GM21367 (cell line): ENCODE data around the gene CYP19A1.
"Not testable (repeated sequence)": the region's sequence is repeated elsewhere in the genome, so short reads cannot be mapped to it uniquely, and the experiment has no call there.

Source experiments
- ATAC-seq: cut with Tn5 transposase; IDR thresholded peaks from one replicate; pipeline ENCODE4 v1.9.1; 2021; ENCODE audit not compliant: unreplicated experiment

The CYP19A1 gene

DNA sequence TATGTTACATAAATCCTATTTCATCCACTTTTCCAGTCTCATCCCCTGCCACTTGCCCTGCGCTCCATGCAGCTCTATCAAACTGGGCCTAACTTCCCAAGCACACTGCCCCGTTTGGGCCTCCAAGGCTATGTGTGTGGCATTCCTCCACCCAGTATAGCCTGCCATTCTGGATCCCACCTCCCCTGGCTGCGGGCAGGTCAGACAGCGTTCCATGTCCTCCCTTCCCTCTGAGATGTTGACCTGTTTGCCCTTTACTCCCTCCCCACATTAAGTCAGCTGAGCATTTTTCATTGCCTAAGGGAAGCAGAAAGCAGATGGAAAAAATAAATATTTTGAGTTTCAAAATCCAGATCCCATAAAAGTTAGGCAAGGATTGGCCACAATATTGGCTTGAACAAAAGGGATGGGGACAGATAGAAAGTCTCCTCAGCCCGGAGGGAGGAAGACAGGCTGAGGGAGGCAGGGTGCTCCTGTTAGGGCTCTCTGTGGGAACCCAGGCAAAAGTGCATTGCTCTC is 73.3 kb downstream of the CYP19A1 start:
- no peak for ATAC-seq

DNA sequence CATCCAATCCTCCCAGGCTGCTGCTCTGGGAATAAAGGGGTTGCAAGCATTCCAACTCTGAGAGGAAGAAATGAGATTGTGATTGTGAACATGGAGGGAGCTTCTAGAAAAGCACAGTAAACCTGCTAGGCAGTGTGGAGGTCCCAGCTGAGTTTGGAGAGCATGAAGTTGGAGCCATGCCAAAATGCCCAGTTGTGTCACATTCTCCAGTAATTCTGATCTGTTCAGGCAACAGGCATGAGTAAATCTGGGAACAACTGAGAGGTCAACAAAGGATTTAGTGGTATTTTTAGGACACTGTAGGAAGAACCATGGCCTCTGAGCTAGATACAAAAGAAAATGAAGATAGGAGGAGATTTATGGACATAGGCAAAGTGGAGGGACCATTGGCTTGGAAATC is 74.7 kb downstream of the CYP19A1 start:
- ATAC-seq: no peak

DNA sequence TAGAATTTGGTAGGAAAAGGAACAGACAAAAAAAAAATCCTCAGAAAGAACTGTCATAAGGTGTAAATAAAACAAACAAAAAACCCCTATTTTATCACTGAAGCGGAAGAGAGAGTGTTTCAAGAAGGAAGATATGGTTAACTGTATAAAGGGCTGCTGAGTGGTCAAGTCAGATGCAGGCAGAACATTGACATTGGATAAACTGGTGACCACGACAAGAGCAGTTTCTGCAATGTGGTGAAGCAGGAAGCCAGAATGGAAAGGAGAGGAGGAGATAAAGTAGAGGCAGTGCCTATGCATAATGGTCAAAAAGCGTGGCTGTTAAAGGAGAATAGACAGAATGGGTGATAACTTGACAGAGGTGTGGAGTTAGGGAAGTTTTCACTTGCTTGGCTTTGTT is 75.3 kb downstream of the CYP19A1 start:
- no peak for ATAC-seq

DNA sequence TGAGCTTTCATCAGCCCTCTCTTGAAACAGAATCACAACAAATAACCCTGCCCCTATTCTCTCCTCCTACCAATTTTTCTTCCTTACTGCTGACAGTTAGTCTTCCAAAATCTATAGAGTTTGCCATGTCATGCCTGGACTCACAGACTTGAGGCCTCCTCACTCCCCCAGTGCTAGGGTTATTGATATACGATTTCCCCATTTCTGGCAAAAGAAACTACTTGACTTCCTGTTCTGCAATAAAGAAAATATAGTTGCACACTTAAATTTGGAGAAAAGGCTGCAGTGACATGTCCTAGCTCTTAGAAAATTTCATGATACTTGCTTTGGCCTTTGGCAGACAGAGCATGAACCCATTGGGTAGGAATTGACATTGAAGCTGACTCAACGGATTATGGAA is 75.9 kb downstream of the CYP19A1 start:
- ATAC-seq: no peak

DNA sequence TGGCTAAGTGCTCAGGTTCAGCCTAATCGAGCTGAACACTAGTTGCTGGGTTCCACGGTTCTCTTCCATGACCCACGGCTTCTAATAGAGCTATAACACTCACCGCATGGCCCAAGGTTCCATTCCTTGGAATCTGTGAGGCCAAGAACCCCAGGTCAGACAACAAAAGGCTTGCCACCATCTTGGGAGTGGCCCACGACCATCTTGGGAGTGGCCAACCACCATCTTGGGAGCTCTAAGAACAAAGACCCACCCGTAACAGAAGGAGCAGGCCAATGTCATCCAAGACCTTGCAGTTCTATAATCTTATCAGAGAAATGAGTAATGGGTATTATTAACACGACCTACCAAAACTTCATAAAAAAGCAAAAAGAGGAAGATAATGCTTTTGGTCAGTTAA is 77.3 kb downstream of the CYP19A1 start:
- not testable (repeated sequence) for ATAC-seq

DNA sequence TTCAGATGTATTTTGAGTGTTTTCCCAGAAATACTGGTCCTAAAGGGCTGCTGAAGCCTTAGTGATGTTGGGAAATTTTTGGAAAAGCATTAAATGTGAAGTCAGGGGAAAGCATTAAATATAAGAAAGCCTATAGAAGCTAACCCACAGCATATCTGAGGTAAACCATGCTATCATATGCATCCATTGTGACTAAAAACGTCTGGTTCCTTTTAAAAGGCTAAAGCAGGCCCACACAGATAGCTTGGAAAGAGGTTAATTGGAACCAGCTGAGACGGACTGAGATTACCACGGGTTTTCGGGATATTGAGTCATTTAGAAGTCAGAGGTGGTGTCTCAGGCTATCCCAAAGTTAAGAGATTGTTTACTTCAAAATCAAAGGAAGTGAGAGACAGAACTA is 78.2 kb downstream of the CYP19A1 start:
- no peak for ATAC-seq

DNA sequence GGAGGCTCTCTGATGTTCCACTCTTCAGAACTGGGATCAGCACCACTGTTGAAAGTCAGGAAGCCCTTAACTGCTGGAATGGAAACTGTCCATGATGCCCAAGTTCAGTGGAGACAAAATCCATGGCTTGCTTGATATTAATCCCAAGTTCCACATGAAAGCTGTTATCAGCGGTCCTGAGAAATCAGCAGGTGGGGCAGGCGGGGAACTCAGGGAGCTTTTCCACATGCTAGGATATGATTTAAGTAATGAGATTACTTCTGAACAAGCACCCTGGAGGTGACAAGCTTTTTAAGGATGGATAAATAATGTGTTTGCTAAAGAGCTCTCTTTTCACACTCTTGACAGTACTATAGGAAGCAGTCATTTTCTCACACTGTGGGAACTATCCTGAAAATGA is 82.9 kb downstream of the CYP19A1 start:
- no peak for ATAC-seq

DNA sequence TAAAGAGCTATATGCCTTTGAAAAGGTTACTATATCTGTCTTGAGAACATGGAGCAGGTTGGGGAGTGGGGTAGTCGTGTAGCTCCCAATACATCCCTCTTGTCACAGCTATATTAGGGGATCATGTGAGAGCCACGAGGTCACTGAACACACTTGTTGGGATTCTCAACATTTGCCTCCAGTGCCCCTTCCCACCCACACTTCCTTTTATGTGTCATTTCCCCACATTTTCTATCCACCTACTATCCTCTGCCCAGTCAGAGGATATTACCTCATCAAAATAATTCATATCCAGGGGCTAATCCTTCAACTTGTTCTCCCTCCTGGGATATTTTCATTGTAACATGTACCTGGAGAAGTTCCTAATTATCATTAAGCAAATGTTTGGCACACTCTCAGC is 85.0 kb downstream of the CYP19A1 start:
- ATAC-seq: no peak

DNA sequence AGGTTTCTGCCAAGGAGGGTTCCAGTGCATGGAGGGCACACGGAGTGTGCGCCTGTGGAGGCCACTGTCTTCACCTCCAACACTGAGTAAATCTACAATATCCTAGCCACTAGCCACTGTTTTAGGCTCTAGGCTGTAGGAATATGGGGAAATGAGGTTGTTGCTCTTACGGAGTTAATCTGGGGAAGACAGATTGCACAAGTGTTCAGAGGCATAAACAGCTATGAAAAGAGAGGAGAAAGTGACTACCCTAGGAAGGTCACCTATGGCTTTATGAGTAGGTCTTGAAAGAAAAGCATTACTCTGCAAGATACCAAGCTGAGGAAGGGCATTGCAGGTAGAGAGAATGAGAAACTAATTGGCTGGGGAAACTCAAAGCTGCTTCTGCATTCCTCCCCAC is 85.7 kb downstream of the CYP19A1 start:
- ATAC-seq: no peak

DNA sequence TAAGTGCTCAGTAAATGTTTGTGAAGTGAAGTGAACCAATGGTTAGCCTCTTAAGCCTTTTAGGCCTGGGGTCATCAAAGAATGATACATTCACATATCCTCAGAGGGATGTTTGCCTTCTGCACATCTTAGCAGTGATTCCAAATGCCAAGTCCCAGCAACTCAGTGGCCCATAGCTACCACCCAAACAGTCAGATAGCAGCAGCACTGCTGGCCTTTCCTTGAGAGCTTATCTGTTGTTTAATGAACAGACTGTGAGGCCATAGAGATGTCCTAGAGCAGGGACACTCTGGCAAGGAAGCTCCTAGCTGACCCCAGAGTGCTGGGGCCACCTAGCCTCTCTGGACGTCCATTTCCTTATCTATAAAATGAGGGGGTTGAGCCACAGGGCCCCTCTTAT is 86.8 kb downstream of the CYP19A1 start:
- ATAC-seq: no peak

DNA sequence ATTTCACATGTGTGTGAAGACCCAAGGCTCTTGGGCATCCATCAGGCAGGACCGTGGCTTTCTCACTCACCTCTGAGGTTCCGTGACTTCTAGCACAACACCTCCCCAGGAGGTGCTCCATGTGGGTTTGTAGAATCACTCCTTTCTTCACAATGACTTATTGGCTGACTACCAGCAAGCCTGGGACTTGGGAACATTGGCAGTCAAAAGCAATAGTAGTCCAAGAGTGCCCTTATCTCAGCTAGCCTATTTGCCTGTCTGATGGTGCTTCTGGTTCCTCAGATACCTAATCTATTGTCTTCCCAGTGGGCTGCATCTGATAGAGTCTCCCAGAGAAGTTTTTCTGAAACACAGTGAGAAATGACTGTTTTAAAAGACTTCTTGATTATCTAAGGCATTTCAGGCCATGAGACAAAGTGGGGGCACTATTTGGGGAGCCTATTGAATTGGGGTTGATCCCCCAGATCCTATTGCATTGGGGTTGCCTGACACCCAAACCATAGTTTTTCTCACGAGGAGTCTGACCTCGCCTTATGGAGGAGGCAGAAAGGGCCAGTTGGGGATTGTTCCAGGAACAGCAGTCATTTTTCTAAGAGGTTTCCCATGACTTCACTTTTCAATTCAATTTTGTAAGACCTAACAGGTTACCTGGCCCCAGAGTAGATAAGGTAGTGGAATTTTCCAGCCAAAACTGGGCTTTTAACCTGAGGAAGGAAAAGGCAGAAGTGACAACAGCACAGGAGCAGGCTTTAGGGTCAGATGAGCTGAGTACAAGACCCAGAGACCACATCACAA is 88.0 kb downstream of the CYP19A1 start:
- no peak for ATAC-seq

DNA sequence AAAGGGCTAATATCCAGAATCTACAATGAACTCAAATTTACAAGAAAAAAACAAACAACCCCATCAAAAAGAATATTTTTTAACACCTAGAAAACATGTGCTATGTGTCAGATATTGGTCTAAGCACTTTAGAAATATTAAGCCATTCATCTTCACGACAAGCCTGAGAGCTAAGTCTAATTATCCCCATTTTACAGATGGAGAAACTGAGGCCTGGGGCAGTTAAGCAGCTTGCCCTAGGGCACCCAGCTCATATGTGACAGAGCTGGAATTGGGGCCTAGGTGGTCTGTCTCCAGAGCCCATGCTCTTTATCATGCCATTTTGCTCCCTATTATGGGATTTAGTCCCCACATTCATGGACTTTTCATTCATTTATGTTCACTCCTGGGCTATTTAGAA is 92.8 kb downstream of the CYP19A1 start:
- no peak for ATAC-seq

DNA sequence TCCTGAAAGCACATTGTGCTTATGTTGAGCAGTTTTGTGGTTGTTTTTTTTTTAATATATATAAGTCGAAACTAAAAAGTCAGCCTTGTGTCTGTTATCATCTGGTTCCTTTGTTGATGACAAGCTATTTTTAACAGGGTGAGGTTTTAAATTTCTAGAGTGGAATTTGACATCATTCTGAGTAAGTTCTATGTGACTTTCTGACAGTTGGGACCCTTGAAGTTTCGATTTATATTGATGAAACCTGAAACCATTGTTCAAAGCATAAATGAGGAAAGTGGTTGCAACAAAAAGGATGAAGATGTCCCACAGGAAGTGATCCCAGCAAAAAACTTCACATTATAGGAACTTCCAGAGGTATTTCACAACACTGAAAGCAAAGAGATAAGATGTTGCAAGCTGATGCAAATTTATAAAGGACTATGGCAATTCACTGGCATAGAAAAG is 94.0 kb downstream of the CYP19A1 start:
- no peak for ATAC-seq

DNA sequence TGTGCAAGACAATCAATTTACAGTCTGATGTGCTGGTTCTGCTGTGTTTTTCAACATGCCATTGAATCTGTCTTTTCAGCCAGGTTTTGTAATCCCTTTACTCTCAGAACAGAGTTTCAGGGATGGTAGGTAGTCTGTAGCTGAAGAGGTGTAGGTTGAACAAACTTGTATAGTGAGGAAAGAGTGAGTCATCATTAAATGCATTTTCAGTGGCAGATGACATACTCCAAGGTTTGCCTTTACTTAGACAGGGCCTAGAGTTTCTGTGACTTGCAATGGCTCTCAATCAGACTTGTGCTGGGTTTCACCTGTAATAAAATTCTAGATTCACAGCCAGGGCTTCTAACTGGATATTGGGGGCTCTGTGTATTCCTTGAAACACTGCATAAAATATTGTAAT is 94.6 kb downstream of the CYP19A1 start:
- no peak for ATAC-seq

DNA sequence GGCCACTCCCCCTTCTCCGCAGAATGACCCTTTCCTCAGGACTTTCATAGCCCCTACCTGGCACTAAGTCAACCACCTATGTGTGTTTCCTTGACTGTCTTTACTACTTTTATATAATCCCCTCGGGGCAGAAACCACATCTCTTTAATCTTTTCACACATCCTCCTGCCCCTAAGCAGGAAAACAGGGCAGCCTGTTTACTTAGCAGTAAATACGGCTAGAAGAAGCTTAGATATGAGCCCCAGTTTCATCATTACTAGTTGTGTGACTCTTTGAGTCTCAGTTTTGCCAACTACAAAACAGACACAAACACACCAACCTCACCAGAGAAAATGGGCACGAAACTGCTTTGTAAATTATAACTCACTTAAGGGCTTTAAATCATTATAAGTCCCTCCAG is 98.3 kb downstream of the CYP19A1 start:
- ATAC-seq: no peak

DNA sequence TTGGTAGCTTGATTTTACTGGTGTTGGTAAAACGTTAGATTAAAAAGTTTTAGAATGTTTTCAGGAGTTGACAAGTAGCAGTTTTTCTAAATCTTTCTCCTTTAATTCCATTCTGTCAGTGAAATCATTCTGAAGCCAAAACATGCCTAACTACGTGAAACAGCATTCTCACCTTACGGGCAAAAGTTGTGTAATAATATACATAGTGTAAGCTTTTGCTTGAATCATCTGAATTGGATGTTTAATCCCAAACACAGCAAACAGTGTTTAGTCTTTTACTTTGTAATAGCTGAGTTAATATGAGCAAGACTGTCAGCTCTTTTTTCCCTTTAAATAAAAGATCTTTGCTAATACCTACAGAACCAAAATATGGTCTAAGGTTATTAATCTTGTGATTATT is 100.6 kb downstream of the CYP19A1 start:
- ATAC-seq: no peak

DNA sequence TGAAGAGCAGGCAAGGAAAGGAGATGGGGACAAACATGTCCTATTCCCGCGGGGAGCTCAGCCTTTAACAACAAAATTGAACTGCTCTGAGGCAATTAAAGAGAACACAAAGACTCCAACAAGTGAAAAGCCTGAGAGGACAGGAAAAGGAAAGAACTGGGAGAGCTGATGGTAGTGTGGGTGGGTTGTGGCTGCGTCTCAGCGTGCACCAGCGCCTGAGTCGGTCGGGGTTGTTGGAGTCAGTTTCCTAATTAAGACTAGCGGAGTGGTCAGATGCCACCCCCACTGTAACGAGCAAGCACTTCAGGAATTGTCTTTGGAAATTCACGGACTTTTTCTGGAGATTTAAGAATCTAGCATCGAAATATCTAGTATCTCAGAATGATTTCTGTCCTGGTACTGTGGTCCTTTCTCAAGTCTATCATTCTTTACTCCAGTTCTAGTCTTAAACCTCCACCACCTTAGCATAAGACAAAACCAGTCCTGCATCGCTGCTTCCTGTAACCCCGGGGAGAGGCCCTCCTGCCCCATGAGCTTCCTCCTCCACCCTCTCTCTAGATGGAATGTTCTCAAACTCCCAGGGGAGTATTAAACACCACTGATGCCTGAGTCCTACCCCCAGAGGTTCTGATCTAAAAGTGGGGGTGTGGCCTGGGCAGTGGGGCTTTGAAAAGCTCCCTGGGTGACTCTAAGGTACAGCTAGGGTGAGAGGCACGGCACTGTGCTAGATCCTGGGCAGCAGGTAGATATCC is 104.0 kb downstream of the CYP19A1 start:
- ATAC-seq: no peak

DNA sequence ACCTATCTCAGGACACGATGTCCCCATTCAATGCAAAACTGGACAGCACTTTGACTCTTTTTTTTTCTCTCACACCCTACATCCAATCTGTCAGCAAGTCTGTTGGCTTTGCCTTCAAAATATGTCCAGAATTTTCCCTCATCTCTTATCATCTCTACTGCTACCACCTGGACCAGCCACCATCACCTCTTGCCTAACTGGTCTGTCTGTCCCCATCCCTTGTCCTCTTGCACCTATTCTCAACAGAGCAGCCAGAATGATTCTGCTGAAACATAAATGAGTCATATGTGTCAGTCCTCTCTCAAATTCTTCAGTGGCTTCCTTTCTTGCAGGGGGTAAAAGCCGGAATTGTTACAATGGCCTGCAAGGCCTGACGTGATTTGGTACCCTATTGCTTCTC is 105.8 kb downstream of the CYP19A1 start:
- ATAC-seq: no peak

DNA sequence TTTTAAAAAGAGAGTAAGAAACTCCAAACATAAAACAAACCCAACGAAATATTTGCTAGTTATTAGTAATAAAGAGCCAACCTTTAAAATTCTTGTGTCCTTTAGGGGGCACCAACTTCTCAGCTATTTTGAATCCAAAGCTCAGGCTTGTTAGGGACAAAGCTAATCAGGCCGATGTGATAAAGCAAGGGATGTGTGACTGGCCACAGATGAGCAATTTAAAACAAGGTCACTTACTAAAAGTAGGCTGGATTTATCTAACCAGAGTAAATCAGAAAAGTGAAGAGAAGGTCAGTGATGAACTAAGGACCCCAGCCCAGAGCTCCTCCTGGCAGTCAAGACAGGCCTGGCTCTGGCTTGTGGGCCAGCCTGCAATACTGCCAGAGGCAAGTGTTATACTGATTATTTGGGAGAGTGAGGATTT is 108.5 kb downstream of the CYP19A1 start:
- ATAC-seq: no peak

DNA sequence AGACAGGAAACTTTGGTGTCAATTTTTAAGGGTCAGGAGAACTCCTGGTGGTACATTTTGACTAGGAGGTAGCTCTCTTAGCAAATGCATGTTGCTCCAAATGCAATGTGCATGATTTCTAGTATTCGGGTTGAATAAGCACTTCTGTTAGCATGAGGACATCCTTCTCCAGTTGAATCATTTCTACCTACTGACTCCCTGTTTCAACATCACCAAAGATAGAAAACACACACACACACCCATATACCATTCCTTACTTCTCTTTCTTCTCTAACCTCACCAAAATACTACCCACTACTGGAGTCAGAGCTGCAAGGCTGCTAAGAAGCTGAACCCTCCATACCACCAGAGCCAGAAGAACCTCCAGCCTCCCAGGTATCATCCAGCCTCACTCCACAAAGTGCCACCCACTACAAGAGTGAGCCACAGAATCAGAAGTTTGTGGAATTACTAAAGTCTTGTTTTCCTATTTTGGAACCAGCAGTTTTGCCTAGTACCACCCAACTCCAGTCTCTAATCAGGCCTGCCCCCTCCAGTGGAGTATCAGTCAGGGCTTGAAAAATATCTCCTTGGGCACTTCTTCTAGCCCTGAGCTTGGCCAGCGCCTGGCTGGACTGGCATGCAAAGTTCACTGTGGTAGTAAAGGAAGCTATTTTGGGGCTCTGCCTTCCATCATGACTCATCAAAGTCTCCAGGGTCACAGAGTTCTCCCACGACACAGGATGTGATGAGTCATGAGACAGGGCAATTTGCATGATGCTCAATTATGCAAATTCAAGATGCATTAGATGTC is 110.3 kb downstream of the CYP19A1 start:
- ATAC-seq: peak; percentile 88

DNA sequence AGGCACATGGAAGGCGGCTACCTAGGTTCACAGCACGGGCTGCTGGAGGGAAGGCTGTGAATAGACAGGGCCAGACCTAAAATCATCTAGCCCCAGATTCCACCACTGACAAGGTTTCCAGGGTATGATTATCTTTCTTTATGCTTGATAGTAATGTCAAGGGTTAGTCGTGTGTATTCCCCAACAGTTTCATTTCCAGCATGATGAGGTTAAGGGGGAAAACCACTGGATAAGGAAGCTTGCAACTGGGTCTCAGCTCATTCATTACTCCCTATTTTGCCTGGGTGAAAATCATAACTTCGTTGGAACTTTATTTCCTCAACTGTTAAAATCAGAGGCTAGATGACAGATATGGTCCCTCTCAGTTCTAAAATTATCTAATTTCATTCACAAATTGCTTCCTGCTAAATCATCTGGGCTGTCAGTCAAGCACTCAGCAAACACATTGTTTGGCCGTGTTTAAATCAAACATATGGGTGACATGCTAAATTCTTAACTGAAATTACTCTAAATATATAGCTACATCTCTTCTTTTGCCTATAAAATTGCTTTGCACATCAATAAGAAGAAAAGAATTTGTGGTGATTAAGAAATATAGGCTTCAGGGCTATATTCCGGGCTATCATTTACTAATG is 111.7 kb downstream of the CYP19A1 start:
- ATAC-seq: no peak
